Nephron (organoid): ENCODE measurements around the gene CDH4.

ENCODE experiments used
- H3K27ac Mint-ChIP-seq, 3 experiments: 2 replicates each; pipeline ENCODE4 v1.8.0; 2020; ENCODE audit warnings: mixed read lengths in 3 of 3, mild to moderate bottlenecking in 2 of 3, moderate library complexity in 1 of 3
- H3K27me3 Mint-ChIP-seq: 2 replicates; pipeline ENCODE4 v1.8.0; 2021; ENCODE audit warnings: low read depth, mild to moderate bottlenecking, moderate library complexity, mixed read lengths
- H3K36me3 Mint-ChIP-seq: 2 replicates; pipeline ENCODE4 v1.8.0; 2020; ENCODE audit warnings: low read depth, mixed read lengths
- H3K4me1 Mint-ChIP-seq: 2 replicates; pipeline ENCODE4 v1.8.0; 2020; ENCODE audit warnings: mixed read lengths
- H3K4me3 Mint-ChIP-seq, 3 experiments: 2 replicates each; pipeline ENCODE4 v1.8.0; 2020; ENCODE audit warnings: mild to moderate bottlenecking in 3 of 3, mixed read lengths in 3 of 3, moderate library complexity in 2 of 3
- H3K9me3 Mint-ChIP-seq: 2 replicates; pipeline ENCODE4 v1.8.0; 2020; ENCODE audit warnings: mixed read lengths
- TF ChIP-seq, protein P1 (sequence below), 3 experiments: fragments of 200-600 bp; sonication (generic); IDR thresholded peaks; one replicate each; pipeline ENCODE4 v1.5.0; 2021; ENCODE audit warnings: antibody characterized with exemption in 3 of 3; ENCODE audit not compliant: unreplicated experiment in 3 of 3

The CDH4 gene

DNA sequence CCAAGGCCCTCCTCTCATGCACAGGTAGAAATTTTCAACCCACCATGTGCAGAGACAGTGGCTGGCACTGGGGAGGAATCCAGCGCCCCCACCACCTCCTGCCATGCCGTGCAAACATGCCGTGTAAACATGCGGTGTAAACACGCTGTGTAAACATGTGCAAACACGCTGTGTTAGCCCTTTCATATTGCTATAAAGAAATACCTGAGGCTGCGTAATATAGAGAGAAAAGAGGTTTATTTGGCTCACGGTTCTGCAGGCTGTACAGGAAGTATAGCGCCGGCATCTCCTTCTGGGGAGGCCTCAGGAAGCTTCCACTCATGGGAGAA is 595.3 kb downstream of the CDH4 start:
- Mint-ChIP-seq H3K36me3 (peaks cover 3% of the 10 kb centered on the region), H3K4me3 (no peak overlapping the region), H3K27me3 (peaks cover 34% of the 10 kb centered on the region), H3K4me1 (peaks cover 4% of the 10 kb centered on the region), H3K27ac (no peak overlapping the region), H3K9me3 (peaks cover 5% of the 10 kb centered on the region)
- TF ChIP-seq, protein P1, sequence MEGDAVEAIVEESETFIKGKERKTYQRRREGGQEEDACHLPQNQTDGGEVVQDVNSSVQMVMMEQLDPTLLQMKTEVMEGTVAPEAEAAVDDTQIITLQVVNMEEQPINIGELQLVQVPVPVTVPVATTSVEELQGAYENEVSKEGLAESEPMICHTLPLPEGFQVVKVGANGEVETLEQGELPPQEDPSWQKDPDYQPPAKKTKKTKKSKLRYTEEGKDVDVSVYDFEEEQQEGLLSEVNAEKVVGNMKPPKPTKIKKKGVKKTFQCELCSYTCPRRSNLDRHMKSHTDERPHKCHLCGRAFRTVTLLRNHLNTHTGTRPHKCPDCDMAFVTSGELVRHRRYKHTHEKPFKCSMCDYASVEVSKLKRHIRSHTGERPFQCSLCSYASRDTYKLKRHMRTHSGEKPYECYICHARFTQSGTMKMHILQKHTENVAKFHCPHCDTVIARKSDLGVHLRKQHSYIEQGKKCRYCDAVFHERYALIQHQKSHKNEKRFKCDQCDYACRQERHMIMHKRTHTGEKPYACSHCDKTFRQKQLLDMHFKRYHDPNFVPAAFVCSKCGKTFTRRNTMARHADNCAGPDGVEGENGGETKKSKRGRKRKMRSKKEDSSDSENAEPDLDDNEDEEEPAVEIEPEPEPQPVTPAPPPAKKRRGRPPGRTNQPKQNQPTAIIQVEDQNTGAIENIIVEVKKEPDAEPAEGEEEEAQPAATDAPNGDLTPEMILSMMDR (IDR thresholded peaks at IDR 0.05; ENCODE audit: unreplicated experiment in 3 of 3): no peak

DNA sequence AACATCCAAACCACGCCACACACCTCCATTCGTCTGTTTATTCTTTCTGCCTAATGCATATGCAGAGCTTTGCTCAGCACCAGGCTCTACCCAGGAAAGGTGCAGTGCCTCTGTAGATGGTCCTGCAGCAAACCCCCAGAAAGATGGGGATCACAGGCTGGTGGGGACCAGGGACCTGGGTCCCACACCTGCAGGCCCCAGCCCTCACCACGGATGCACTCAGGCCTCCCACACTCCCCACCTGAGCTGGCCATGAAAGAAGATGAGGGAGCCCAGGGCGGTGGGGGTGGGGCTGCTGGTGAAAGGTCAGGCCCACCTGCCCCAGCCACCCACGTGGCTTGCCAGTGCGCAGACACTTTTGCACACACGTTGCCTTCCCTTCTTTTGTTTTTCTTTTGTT is 595.9 kb downstream of the CDH4 start:
- Mint-ChIP-seq H3K9me3 (peaks cover 5% of the 10 kb centered on the region), H3K4me1 (peaks cover 4% of the 10 kb centered on the region), H3K27ac (no peak overlapping the region), H3K4me3 (no peak overlapping the region), H3K36me3 (peaks cover 3% of the 10 kb centered on the region), H3K27me3 (peaks cover 30% of the 10 kb centered on the region)
- TF ChIP-seq, protein P1 (IDR thresholded peaks at IDR 0.05; ENCODE audit: unreplicated experiment in 3 of 3): no peak

DNA sequence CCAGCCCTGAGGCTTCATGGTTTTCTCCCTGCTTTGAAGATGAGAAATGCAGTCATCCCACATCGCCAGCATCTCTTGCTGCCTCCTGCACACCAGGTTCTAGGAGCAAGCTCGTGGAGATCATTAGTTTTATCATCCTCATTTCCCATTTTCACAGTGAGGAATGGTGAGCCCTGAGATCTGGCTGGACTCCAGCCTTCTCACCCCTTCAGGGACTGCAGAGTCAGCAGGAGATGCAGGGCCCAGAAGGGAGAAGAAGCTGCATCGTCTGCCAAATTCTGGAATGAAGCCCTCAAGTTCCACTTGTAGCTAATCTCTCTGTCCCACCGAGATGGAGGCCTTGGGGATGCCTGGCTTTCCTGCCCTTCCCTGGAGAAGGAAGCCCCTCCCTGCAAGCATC is 596.8 kb downstream of the CDH4 start:
- H3K9me3 Mint-ChIP-seq: peaks cover 5% of the 10 kb centered on the region
- no peak overlapping the region for H3K27ac Mint-ChIP-seq
- peaks cover 30% of the 10 kb centered on the region for H3K27me3 Mint-ChIP-seq
- TF ChIP-seq, protein P1 (IDR thresholded peaks at IDR 0.05; ENCODE audit: unreplicated experiment in 3 of 3): no peak
- H3K4me3 Mint-ChIP-seq: no peak overlapping the region
- peaks cover 3% of the 10 kb centered on the region for H3K36me3 Mint-ChIP-seq
- peaks cover 4% of the 10 kb centered on the region for H3K4me1 Mint-ChIP-seq

DNA sequence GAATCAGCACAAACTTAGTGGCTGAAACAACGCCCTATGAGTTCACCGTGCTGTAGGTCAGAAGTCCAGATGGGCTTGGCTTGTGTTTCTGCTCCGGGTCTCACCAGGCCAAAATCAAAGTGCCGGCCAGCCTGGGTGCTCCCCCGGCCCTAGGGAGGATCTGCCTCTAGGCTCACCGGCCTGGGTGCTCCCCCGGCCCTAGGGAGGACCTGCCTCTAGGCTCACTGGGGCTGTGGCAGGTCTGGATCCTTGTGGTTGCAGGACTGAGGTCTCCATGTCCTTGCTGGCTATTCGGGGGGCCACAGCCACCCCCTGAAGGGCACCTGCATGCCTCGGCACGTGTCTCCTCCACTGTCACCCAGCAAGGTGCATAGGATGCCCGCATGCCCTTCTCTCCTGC is 597.3 kb downstream of the CDH4 start:
- TF ChIP-seq, protein P1 (IDR thresholded peaks at IDR 0.05; ENCODE audit: unreplicated experiment in 3 of 3): no peak
- H3K27me3 Mint-ChIP-seq: peaks cover 30% of the 10 kb centered on the region
- peaks cover 3% of the 10 kb centered on the region for H3K36me3 Mint-ChIP-seq
- peaks cover 5% of the 10 kb centered on the region for H3K9me3 Mint-ChIP-seq
- H3K4me3 Mint-ChIP-seq: no peak overlapping the region
- no peak overlapping the region for H3K27ac Mint-ChIP-seq
- peaks cover 4% of the 10 kb centered on the region for H3K4me1 Mint-ChIP-seq

DNA sequence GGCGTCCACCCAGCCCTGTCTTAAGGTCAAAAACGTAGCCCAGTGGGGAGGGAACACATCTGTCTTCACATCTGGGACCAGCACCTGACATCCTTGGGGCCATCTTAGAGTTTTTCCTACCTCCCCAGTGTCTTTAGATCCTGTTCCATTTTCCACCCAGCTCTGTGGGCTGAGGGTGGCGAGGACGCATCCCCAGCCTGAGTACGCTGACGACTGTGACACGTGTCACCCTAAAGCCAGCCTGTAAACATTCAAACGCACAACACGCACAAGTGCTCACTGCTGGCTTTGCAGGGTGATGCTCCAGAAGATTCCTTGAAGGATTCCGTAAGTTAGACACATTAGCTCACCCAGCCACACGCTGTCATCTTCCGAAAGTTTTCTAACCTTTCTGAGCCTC is 597.8 kb downstream of the CDH4 start:
- TF ChIP-seq, protein P1 (IDR thresholded peaks at IDR 0.05; ENCODE audit: unreplicated experiment in 3 of 3): no peak
- Mint-ChIP-seq H3K4me1 (peaks cover 4% of the 10 kb centered on the region), H3K27me3 (peaks cover 30% of the 10 kb centered on the region), H3K9me3 (peaks cover 5% of the 10 kb centered on the region), H3K36me3 (peaks cover 3% of the 10 kb centered on the region), H3K27ac (no peak overlapping the region), H3K4me3 (no peak overlapping the region)

DNA sequence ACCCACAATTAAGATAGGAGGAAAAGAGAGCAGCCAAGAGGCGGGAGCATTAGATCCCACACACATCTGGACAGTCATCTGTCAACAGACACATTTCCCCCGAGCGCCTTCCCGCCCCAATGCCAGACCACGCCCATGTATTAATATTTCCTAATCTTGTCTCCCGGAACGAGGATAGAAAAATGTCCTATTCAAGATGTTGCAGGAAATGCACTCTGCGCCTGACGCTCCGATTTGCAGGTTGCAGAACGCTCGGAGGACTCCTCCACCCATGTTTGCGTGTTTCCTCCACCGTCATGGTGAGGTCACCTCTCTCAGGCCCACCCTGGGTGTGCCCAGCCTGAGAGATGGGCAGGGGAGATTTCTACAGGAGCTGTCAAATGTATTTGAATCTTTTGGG is 598.4 kb downstream of the CDH4 start:
- H3K9me3 Mint-ChIP-seq: peaks cover 5% of the 10 kb centered on the region
- no peak overlapping the region for H3K27ac Mint-ChIP-seq
- peaks cover 3% of the 10 kb centered on the region for H3K36me3 Mint-ChIP-seq
- TF ChIP-seq, protein P1 (IDR thresholded peaks at IDR 0.05; ENCODE audit: unreplicated experiment in 3 of 3): no peak
- no peak overlapping the region for H3K4me3 Mint-ChIP-seq
- peaks cover 4% of the 10 kb centered on the region for H3K4me1 Mint-ChIP-seq
- H3K27me3 Mint-ChIP-seq: peaks cover 33% of the 10 kb centered on the region
